Right lobe of liver (tissue), 4 donors: Measurements from ENCODE around the gene CDC42BPG.

Source experiments
- CTCF ChIP-seq, 4 donors: fragments of 200-600 bp in 3 of 4; fragments of 450-650 bp in 1 of 4; IDR thresholded peaks; one replicate each; pipeline versions ENCODE4 v1.5.1 to v1.8.0; 2016 to 2022; ENCODE audit warnings: antibody characterized with exemption in 4 of 4, mild to moderate bottlenecking in 2 of 4
- POLR2A ChIP-seq: fragments of 450-650 bp; IDR thresholded peaks from one replicate; pipeline ENCODE4 v1.6.1; 2017; ENCODE audit warnings: antibody characterized with exemption, mild to moderate bottlenecking
- donor health status: DM: no; HTN: no; CAD: no.
- donor health status: DM: no; HTN: no; CAD: no.
- donor health status: DM: no; HTN: yes; CAD: no.

- TF ChIP-seq CTCF (IDR thresholded peaks at IDR 0.05): no peak
- TF ChIP-seq POLR2A: no peak
Observed at GRCh38 chr11:64872790-64873488, 28.5 kb upstream of the CDC42BPG start.
